Measurements from ENCODE around the gene CTCF. TPM values are rescaled to one million over a fixed set of nuclear protein-coding genes. Genes with fewer than 3 reads are reported as not detected.

The CTCF gene
- total and polyA plus RNA-seq, 2 experiments from 2014 or later = 64.5 to 72.3 TPM

DNA sequence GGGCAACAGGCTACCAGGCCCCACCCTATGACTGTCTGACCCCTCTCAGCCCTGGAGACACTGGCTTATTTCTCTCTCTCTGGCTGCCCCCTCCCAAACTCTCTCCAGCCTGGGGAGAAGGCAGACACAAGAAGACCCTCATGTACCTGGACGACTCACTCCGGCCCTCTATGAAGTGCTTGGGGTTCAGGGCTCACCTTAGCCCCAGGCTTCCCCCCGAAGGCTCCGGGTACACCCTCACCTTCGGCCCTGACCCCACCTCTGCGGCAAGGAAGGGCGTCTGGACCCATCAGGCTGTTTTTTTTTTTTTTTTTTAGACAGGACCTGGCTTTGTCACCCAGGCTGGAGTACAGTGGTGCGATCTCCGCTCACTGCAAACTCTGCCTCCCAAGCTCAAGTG lies 81.7 kb downstream of the CTCF start (continued):
- TF ChIP-seq, protein P1, sequence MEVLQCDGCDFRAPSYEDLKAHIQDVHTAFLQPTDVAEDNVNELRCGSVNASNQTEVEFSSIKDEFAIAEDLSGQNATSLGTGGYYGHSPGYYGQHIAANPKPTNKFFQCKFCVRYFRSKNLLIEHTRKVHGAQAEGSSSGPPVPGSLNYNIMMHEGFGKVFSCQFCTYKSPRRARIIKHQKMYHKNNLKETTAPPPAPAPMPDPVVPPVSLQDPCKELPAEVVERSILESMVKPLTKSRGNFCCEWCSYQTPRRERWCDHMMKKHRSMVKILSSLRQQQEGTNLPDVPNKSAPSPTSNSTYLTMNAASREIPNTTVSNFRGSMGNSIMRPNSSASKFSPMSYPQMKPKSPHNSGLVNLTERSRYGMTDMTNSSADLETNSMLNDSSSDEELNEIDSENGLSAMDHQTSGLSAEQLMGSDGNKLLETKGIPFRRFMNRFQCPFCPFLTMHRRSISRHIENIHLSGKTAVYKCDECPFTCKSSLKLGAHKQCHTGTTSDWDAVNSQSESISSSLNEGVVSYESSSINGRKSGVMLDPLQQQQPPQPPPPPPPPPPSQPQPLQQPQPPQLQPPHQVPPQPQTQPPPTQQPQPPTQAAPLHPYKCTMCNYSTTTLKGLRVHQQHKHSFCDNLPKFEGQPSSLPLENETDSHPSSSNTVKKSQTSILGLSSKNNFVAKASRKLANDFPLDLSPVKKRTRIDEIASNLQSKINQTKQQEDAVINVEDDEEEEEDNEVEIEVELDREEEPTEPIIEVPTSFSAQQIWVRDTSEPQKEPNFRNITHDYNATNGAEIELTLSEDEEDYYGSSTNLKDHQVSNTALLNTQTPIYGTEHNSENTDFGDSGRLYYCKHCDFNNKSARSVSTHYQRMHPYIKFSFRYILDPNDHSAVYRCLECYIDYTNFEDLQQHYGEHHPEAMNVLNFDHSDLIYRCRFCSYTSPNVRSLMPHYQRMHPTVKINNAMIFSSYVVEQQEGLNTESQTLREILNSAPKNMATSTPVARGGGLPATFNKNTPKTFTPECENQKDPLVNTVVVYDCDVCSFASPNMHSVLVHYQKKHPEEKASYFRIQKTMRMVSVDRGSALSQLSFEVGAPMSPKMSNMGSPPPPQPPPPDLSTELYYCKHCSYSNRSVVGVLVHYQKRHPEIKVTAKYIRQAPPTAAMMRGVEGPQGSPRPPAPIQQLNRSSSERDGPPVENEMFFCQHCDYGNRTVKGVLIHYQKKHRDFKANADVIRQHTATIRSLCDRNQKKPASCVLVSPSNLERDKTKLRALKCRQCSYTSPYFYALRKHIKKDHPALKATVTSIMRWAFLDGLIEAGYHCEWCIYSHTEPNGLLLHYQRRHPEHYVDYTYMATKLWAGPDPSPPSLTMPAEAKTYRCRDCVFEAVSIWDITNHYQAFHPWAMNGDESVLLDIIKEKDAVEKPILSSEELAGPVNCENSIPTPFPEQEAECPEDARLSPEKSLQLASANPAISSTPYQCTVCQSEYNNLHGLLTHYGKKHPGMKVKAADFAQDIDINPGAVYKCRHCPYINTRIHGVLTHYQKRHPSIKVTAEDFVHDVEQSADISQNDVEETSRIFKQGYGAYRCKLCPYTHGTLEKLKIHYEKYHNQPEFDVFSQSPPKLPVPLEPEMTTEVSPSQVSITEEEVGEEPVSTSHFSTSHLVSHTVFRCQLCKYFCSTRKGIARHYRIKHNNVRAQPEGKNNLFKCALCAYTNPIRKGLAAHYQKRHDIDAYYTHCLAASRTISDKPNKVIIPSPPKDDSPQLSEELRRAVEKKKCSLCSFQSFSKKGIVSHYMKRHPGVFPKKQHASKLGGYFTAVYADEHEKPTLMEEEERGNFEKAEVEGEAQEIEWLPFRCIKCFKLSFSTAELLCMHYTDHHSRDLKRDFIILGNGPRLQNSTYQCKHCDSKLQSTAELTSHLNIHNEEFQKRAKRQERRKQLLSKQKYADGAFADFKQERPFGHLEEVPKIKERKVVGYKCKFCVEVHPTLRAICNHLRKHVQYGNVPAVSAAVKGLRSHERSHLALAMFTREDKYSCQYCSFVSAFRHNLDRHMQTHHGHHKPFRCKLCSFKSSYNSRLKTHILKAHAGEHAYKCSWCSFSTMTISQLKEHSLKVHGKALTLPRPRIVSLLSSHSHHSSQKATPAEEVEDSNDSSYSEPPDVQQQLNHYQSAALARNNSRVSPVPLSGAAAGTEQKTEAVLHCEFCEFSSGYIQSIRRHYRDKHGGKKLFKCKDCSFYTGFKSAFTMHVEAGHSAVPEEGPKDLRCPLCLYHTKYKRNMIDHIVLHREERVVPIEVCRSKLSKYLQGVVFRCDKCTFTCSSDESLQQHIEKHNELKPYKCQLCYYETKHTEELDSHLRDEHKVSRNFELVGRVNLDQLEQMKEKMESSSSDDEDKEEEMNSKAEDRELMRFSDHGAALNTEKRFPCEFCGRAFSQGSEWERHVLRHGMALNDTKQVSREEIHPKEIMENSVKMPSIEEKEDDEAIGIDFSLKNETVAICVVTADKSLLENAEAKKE (CRISPR knock-in tag; IDR thresholded peaks at IDR 0.05) = no peak
- no peak for TF ChIP-seq REST (IDR thresholded peaks at IDR 0.05; ENCODE audit: unreplicated experiment)

- no peak overlapping the region for H3K27ac Mint-ChIP-seq
- Histone ChIP-seq H3K27ac (ENCODE audit: low read depth) (no peak overlapping the region), H3K27me3 (ENCODE audit: insufficient read depth) (peaks cover 58% of the 10 kb centered on the region), H3K79me2 (replicated peaks; ENCODE audit: insufficient read depth) (no peaks in the 10 kb centered on the region), H2AFZ (peak overlapping the region; percentile 90), H4K20me1 (replicated peaks; ENCODE audit: insufficient read depth) (no peaks in the 10 kb centered on the region; the same call in 1 of the 2 replicates), H3F3A (replicated peaks; ENCODE audit: low read depth) (peaks cover 7% of the 10 kb centered on the region; the same call in 1 of the 2 replicates), H3K4me3 (peak overlapping the region; percentile 58), H3K36me3 (ENCODE audit: insufficient read depth) (no peaks in the 10 kb centered on the region), H3K4me2 (peak overlapping the region; percentile 86), H3K9me2 (ENCODE audit: insufficient read depth) (no peaks in the 10 kb centered on the region), H3K4me1 (ENCODE audit: insufficient read depth) (no peaks in the 10 kb centered on the region; the same call in 1 of the 2 replicates)
- no peak for DNase-seq (ENCODE audit: low spot score)
- peaks cover 61% of the 10 kb centered on the region for H3K27me3 Mint-ChIP-seq (ENCODE audit: insufficient read depth, low read depth, poor library complexity)
- peaks cover 11% of the 10 kb centered on the region for H3K4me1 Mint-ChIP-seq
- H3K4me3 Mint-ChIP-seq = peak overlapping the region; percentile 63
- H3K9me3 Mint-ChIP-seq = no peaks in the 10 kb centered on the region
- no peak for ATAC-seq
- no peaks in the 10 kb centered on the region; the same call in 2 of the 3 replicates for H3K36me3 Mint-ChIP-seq (ENCODE audit: low read depth)
- TF ChIP-seq EZH2 (IDR thresholded peaks at IDR 0.05; ENCODE audit: low read depth, unreplicated experiment) = no peak
- TF ChIP-seq, protein P1 (CRISPR knock-in tag; IDR thresholded peaks at IDR 0.05) = no peak
- no peak for TF ChIP-seq ZNF114 (CRISPR knock-in tag; IDR thresholded peaks at IDR 0.05)
Observed at GRCh38 chr16:67645397-67646121, 83.2 kb downstream of the CTCF start.
